Esophagus (tissue), 2 donors: ENCODE measurements around the gene UGT1A10. TPM values are rescaled to one million over a fixed set of nuclear protein-coding genes. Genes with fewer than 3 reads are reported as not detected.
"Not testable (repeated sequence)": the region's sequence is repeated elsewhere in the genome, so short reads cannot be mapped to it uniquely, and the experiment has no call there.

ENCODE experiments used
- H3K27ac ChIP-seq, 2 donors: one replicate each; pipeline ENCODE4 v1.5.1; 2013; ENCODE audit warnings: low read depth in 2 of 2, mild to moderate bottlenecking in 2 of 2, inconsistent platforms in 1 of 2, low read length in 1 of 2, moderate library complexity in 1 of 2
- H3K27me3 ChIP-seq, 2 donors: one replicate each; pipeline ENCODE4 v1.6.1; 2013; ENCODE audit warnings: low read length in 2 of 2, control low read depth in 1 of 2, mild to moderate bottlenecking in 1 of 2; ENCODE audit not compliant: insufficient read depth in 2 of 2, control insufficient read depth in 1 of 2
- H3K36me3 ChIP-seq, 2 donors: one replicate each; pipeline ENCODE4 v1.6.1; 2013; ENCODE audit warnings: low read length in 1 of 2; ENCODE audit not compliant: control insufficient read depth in 2 of 2, insufficient read depth in 2 of 2
- H3K4me1 ChIP-seq, 2 donors: one replicate each; pipeline ENCODE4 v1.6.1; 2013; ENCODE audit warnings: low read length in 1 of 2; ENCODE audit not compliant: control insufficient read depth in 2 of 2, insufficient read depth in 2 of 2
- H3K4me3 ChIP-seq, 2 donors: one replicate each; pipeline ENCODE4 v1.5.1; 2013; ENCODE audit warnings: low read length in 2 of 2, mild to moderate bottlenecking in 2 of 2, low read depth in 1 of 2, moderate library complexity in 1 of 2
- H3K9me3 ChIP-seq, 2 donors: one replicate each; pipeline ENCODE4 v1.6.1; 2013; ENCODE audit warnings: mild to moderate bottlenecking in 2 of 2, low read depth in 1 of 2, low read length in 1 of 2, moderate library complexity in 1 of 2; ENCODE audit not compliant: control insufficient read depth in 2 of 2, insufficient read depth in 1 of 2
- WGBS, 2 donors: extraction: QIAGEN DNeasy Blood & Tissue Kit; methylation state at CpG; one replicate each; pipeline ENCODE4 v1.1.7; 2013; 5-methylcytosine and 5-hydroxymethylcytosine counted together
- polyA plus RNA-seq, 2 donors: library from polyadenylated mRNA; stranded (reverse); fragments of 200-250 nt; gene quantifications; one replicate each; pipeline ENCODE4 v1.2.3, GENCODE V29; 2013
- donor health status: healthy with polysubstance abuse.
- donor health status: Bipolar disorder and iron deficiency.

UGT1A10 gene
- polyA plus RNA-seq, 2 donors: 9.1 to 10.8 TPM

GRCh38 chr2:233711312-233712008 lies 75.2 kb downstream of the UGT1A10 start:
- no peaks in the 10 kb centered on the region for H3K9me3 ChIP-seq
- 35 to 37% methylated on average over 11 of the region's 11 CpGs for WGBS, 2 donors
- H3K4me1 ChIP-seq: peaks cover 0 to 9% of the 10 kb centered on the region in 2 donors
- H3K27ac ChIP-seq: no peak overlapping the region
- H3K27me3 ChIP-seq: no peaks in the 10 kb centered on the region
- no peak overlapping the region for H3K4me3 ChIP-seq
- peaks cover 0 to 2% of the 10 kb centered on the region in 2 donors for H3K36me3 ChIP-seq

- Histone ChIP-seq H3K4me1 (peaks cover 0 to 2% of the 10 kb centered on the region in 2 donors), H3K27me3 (no peaks in the 10 kb centered on the region), H3K4me3 (no peak within 1 kb of the TSS), H3K9me3 (no peaks in the 10 kb centered on the region), H3K36me3 (peaks cover 0 to 2% of the 10 kb centered on the region in 2 donors), H3K27ac (no peak within 1 kb of the TSS)
- WGBS, 2 donors: 74 to 85% methylated on average over 14 of the region's 14 CpGs
Observed at GRCh38 chr2:233712611-233713261, 76.5 kb downstream of the UGT1A10 start, which contains the start of gene UGT1A5. Gene UGT1A5, plus strand, starts transcription at chr2:233712907. Its CDS starts 85 bp downstream, at chr2:233712992.

GRCh38 chr2:233713262-233713615 lies 77.0 kb downstream of the UGT1A10 start:
- peaks cover 0 to 2% of the 10 kb centered on the region in 2 donors for H3K4me1 ChIP-seq
- H3K27me3 ChIP-seq: no peaks in the 10 kb centered on the region
- WGBS, 2 donors: 72 to 77% methylated on average over 7 of the region's 7 CpGs
- no peak overlapping the region for H3K27ac ChIP-seq
- H3K4me3 ChIP-seq: no peak overlapping the region
- no peaks in the 10 kb centered on the region for H3K9me3 ChIP-seq
- peaks cover 0 to 2% of the 10 kb centered on the region in 2 donors for H3K36me3 ChIP-seq

- Histone ChIP-seq H3K4me3 (no peak overlapping the region), H3K4me1 (peaks cover 0 to 2% of the 10 kb centered on the region in 2 donors), H3K27me3 (no peaks in the 10 kb centered on the region), H3K36me3 (peaks cover 0 to 2% of the 10 kb centered on the region in 2 donors), H3K9me3 (no peaks in the 10 kb centered on the region), H3K27ac (no peak overlapping the region)
- 77 to 79% methylated on average over 2 of the region's 2 CpGs for WGBS, 2 donors
Observed at GRCh38 chr2:233714121-233714520, 77.9 kb downstream of the UGT1A10 start.

- no peaks in the 10 kb centered on the region for H3K9me3 ChIP-seq
- 80 to 93% methylated on average over 7 of the region's 7 CpGs for WGBS, 2 donors
- H3K27ac ChIP-seq: no peak within 1 kb of the TSS
- no peaks in the 10 kb centered on the region for H3K4me1 ChIP-seq
- H3K36me3 ChIP-seq: peaks cover 0 to 2% of the 10 kb centered on the region in 2 donors
- H3K27me3 ChIP-seq: no peaks in the 10 kb centered on the region
- H3K4me3 ChIP-seq: no peak within 1 kb of the TSS
Observed at GRCh38 chr2:233718552-233718951, 82.3 kb downstream of the UGT1A10 start, which contains the start of gene UGT1A4. Gene UGT1A4, plus strand, starts transcription at chr2:233718736. Its CDS starts 85 bp downstream, at chr2:233718821.

- no peaks in the 10 kb centered on the region for H3K9me3 ChIP-seq
- H3K27me3 ChIP-seq: no peaks in the 10 kb centered on the region
- H3K27ac ChIP-seq: peak within 1 kb of the TSS in 1 of 2 donors; percentile 1
- peaks cover 0 to 2% of the 10 kb centered on the region in 2 donors for H3K4me1 ChIP-seq
- H3K36me3 ChIP-seq: no peaks in the 10 kb centered on the region
- no peak within 1 kb of the TSS for H3K4me3 ChIP-seq
- 72 to 73% methylated on average over 8 of the region's 8 CpGs for WGBS, 2 donors
Observed at GRCh38 chr2:233728723-233729301, 92.6 kb downstream of the UGT1A10 start, which contains the start of gene UGT1A3. Gene UGT1A3, plus strand, starts transcription at chr2:233729042. Its CDS starts 85 bp downstream, at chr2:233729127.

- H3K4me1 ChIP-seq, H3K4me3 ChIP-seq, H3K9me3 ChIP-seq, H3K36me3 ChIP-seq, H3K27me3 ChIP-seq, H3K27ac ChIP-seq: not testable (repeated sequence)
- 88 to 90% methylated on average over 14 of the region's 14 CpGs for WGBS, 2 donors
Observed at GRCh38 chr2:233736868-233737653, 100.8 kb downstream of the UGT1A10 start.

- H3K4me3 ChIP-seq: no peak overlapping the region
- H3K36me3 ChIP-seq: peaks cover 0 to 2% of the 10 kb centered on the region in 2 donors
- 52 to 72% methylated on average over 2 of the region's 2 CpGs for WGBS, 2 donors
- no peak overlapping the region for H3K27ac ChIP-seq
- H3K27me3 ChIP-seq: no peaks in the 10 kb centered on the region
- H3K4me1 ChIP-seq: no peaks in the 10 kb centered on the region
- H3K9me3 ChIP-seq: peaks cover 0 to 2% of the 10 kb centered on the region in 2 donors
Observed at GRCh38 chr2:233740870-233741269, 104.6 kb downstream of the UGT1A10 start.
